Mesodermal cell (in vitro differentiated cells): ENCODE data around the gene TMEM60. TPM values are rescaled to one million over a fixed set of nuclear protein-coding genes. Genes with fewer than 3 reads are reported as not detected.
"Not testable (repeated sequence)": the region's sequence is repeated elsewhere in the genome, so short reads cannot be mapped to it uniquely, and the experiment has no call there.

Experiments
- H3K27ac ChIP-seq: 2 replicates; pipeline ENCODE4 v1.7.0; 2013; ENCODE audit warnings: mild to moderate bottlenecking, low read depth, low read length, moderate library complexity; ENCODE audit not compliant: severe bottlenecking
- H3K36me3 ChIP-seq: 2 replicates; pipeline ENCODE4 v1.7.1; 2013; ENCODE audit warnings: mild to moderate bottlenecking, low read length, moderate library complexity; ENCODE audit not compliant: control insufficient read depth, insufficient read depth
- H3K4me1 ChIP-seq: one replicate; pipeline ENCODE4 v1.7.1; 2013; ENCODE audit warnings: mild to moderate bottlenecking, low read length; ENCODE audit not compliant: insufficient read depth, control insufficient read depth, poor library complexity, severe bottlenecking
- H3K4me3 ChIP-seq: 2 replicates; pipeline ENCODE4 v1.7.0; 2013; ENCODE audit warnings: low read length, control low read depth, mild to moderate bottlenecking; ENCODE audit not compliant: insufficient read depth, poor library complexity, severe bottlenecking; ENCODE audit errors: extremely low read depth
- H3K9me3 ChIP-seq: 2 replicates; pipeline ENCODE4 v1.7.1; 2013; ENCODE audit warnings: mild to moderate bottlenecking, low read length, moderate library complexity; ENCODE audit not compliant: control insufficient read depth
- WGBS, 2 experiments: methylation state at CpG; one replicate each; pipeline ENCODE4 v1.1.5; 2013; ENCODE audit warnings: missing lambda C conversion rate in 2 of 2; ENCODE audit not compliant: insufficient coverage in 2 of 2; 5-methylcytosine and 5-hydroxymethylcytosine counted together
- polyA plus RNA-seq, 2 experiments: library from polyadenylated mRNA; stranded (reverse); fragments of 50-300 nt; gene quantifications; one replicate each; pipeline ENCODE4 v1.2.3, GENCODE V29; 2013

TMEM60 gene
- 28.2 TPM for polyA plus RNA-seq (2013, experiment 1 of 2)
- polyA plus RNA-seq (2013, experiment 2 of 2): 26.9 TPM

GRCh38 chr7:77798394-77799077, at the start of gene TMEM60, which contains the start of gene PHTF2:
TMEM60 (minus strand) TSS chr7:77798434; CDS start chr7:77794373, 4,061 bp downstream.
PHTF2 (plus strand) TSS chr7:77798773.
- Histone ChIP-seq H3K36me3 (peaks cover 17% of the 10 kb centered on the region), H3K4me3 (peak within 1 kb of the TSS; percentile 88), H3K27ac (peak within 1 kb of the TSS; percentile 83), H3K9me3 (no peaks in the 10 kb centered on the region), H3K4me1 (peaks cover 6% of the 10 kb centered on the region)
- 0 to 1% methylated on average over 49 to 55 of the region's 61 CpGs for WGBS, 2 experiments

- WGBS, 2 experiments: 83 to 92% methylated on average over 2 to 3 of the region's 8 CpGs
- H3K9me3 ChIP-seq: no peaks in the 10 kb centered on the region
These were observed 48.3 kb upstream of the TMEM60 start for GRCh38 chr7:77846317-77847092.

DNA sequence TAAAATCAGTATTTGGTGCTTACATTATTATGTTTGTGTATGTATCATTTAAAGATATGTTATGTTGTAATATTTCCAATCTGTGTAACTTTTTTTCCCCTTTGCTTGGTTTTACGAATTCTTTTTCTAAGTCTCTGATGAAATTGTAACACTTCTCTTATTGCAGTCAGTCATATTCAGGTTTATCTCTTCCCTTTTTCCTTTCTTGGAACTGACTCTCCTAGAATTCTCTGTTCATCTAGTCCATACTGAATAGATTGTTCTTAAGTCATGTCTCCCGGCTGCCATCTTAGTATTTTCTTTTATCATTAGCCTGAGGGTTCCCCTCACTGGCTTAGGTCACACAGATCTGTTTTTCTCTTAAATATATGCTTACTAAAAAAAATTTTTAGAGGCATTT, 45.0 kb upstream of the TMEM60 start:
- WGBS, 2 experiments: 86% methylated on average over 1 of the region's 2 CpGs; no CpG with 5 or more reads in 1 of the 2 experiments
- H3K9me3 ChIP-seq: no peaks in the 10 kb centered on the region

More at GRCh38 chr7:77846317-77847092, 48.3 kb upstream of the TMEM60 start:
- no peaks in the 10 kb centered on the region for H3K4me1 ChIP-seq
- H3K4me3 ChIP-seq: no peak overlapping the region
- H3K27ac ChIP-seq: no peak overlapping the region
- no peaks in the 10 kb centered on the region for H3K36me3 ChIP-seq

DNA sequence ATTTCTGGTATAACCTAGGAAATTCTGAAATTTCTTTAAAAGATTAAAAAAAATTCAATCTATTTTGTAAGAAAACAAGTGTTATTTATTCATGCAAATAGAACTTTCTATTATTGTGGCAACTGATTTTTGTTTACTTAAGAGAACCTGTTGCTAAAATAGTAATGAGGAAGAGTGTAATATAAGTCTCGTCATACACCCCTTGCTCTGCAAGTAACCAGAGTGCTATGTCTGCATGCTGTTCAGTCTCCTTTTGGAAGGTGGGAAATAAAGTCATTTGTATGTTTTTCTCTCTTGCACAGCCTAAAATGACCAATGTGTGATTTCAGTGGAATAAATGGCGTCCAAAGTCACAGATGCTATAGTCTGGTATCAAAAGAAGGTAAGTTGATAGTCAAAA, 41.7 kb upstream of the TMEM60 start:
- H3K4me3 ChIP-seq: no peak overlapping the region
- WGBS, 2 experiments: 80 to 100% methylated on average over 1 of the region's 2 CpGs

More for the DNA sequence above, 45.0 kb upstream of the TMEM60 start:
- Histone ChIP-seq H3K4me3 (no peak overlapping the region), H3K27ac (no peak overlapping the region), H3K36me3 (no peaks in the 10 kb centered on the region), H3K4me1 (no peaks in the 10 kb centered on the region)

DNA sequence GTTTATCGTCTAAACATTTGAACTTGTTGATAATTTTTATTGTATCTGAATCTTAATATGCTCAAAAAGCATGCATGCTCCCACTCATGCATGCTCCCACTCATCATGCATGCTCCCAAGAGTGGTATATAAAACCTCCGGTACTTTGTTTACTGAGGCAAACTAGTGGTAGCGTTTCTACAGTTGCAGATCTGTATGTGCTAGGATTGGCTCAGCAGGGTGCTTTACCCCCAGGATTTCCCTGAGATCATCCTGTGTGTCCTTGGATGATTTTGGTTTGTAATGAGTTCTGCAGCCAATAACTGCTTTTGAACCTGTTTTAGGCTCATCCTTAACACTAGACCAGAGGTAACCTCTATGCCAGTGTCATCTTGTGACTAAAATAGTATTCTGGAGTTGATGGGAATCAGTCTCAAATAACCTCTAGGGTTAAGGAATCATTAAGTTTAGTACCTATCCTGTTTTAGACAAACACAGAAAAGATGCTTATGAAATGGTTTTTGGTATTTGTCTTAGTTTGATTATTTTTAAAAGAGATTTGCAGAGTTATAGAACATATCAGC, 40.8 kb upstream of the TMEM60 start:
- WGBS, 2 experiments: 25 to 51% methylated on average over 2 of the region's 3 CpGs
- Histone ChIP-seq H3K9me3 (no peaks in the 10 kb centered on the region), H3K4me1 (peaks cover 5% of the 10 kb centered on the region), H3K4me3 (no peak overlapping the region), H3K36me3 (no peaks in the 10 kb centered on the region), H3K27ac (no peak overlapping the region)

More for the DNA sequence above, 41.7 kb upstream of the TMEM60 start:
- H3K4me1 ChIP-seq: no peaks in the 10 kb centered on the region
- H3K27ac ChIP-seq: no peak overlapping the region
- no peaks in the 10 kb centered on the region for H3K9me3 ChIP-seq
- no peaks in the 10 kb centered on the region for H3K36me3 ChIP-seq

- no peaks in the 10 kb centered on the region for H3K36me3 ChIP-seq
- WGBS, 2 experiments: 77 to 100% methylated on average over 1 of the region's 1 CpG
These were observed 39.7 kb upstream of the TMEM60 start for GRCh38 chr7:77837966-77838365.

GRCh38 chr7:77837275-77837674, 39.0 kb upstream of the TMEM60 start:
- H3K4me3 ChIP-seq: no peak overlapping the region
- no peaks in the 10 kb centered on the region for H3K9me3 ChIP-seq
- no peak overlapping the region for H3K27ac ChIP-seq
- WGBS, 2 experiments: 60% methylated on average over 1 of the region's 2 CpGs; no CpG with 5 or more reads in 1 of the 2 experiments
- H3K36me3 ChIP-seq: no peaks in the 10 kb centered on the region
- peaks cover 5% of the 10 kb centered on the region for H3K4me1 ChIP-seq

More at GRCh38 chr7:77837966-77838365, 39.7 kb upstream of the TMEM60 start:
- no peaks in the 10 kb centered on the region for H3K9me3 ChIP-seq
- no peak overlapping the region for H3K4me3 ChIP-seq
- H3K27ac ChIP-seq: no peak overlapping the region
- peaks cover 5% of the 10 kb centered on the region for H3K4me1 ChIP-seq

GRCh38 chr7:77836425-77836824, 38.2 kb upstream of the TMEM60 start:
- H3K4me1 ChIP-seq, H3K27ac ChIP-seq, H3K4me3 ChIP-seq, H3K36me3 ChIP-seq, H3K9me3 ChIP-seq: not testable (repeated sequence)
- WGBS, 2 experiments: 100% methylated on average over 2 of the region's 2 CpGs; no CpG with 5 or more reads in 1 of the 2 experiments

DNA sequence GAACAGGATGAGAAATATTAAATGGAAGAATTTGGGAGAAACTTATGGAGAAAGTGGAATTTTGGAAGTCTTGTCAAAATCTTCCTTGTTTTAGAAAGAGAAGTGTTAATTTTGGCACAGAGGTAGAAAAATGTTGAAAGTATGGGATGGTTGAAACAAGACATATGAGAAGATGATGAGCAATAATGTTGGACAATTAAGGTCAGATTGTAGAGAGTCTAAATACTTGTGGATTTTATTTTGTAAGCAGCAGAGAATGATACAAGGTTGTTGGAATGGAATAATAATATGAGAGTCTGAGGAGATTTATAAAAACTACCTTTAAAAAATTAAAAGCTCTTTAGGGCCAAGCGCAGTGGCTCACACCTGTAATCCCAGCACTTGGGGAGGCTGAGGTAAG, 34.9 kb upstream of the TMEM60 start:
- H3K36me3 ChIP-seq: no peaks in the 10 kb centered on the region
- no CpG with 5 or more reads among the region's 1 CpG for WGBS, 2 experiments

DNA sequence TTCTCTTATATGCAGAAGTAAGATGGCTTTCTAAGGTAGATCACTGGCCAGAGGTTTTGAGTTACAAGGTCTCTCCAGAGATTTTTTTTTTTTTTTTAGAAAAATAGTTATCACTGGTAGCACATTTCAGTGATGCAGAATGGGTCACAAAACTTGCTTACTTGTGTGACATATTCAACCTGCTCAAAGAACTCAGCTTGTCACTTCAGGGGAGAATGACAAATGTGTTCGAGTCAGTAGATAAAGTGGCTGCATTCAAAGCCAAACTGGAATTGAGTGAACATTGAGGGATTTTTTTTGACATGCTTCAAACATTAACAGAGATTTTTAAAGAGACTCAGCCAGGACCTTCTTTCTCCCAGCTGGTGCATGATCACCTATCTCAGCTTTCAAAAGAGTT, 33.7 kb upstream of the TMEM60 start:
- no CpG with 5 or more reads among the region's 1 CpG for WGBS, 2 experiments

More for the DNA sequence above, 34.9 kb upstream of the TMEM60 start:
- Histone ChIP-seq H3K4me1 (peaks cover 5% of the 10 kb centered on the region), H3K9me3 (no peaks in the 10 kb centered on the region), H3K4me3 (no peak overlapping the region), H3K27ac (no peak overlapping the region)

More for the DNA sequence above, 33.7 kb upstream of the TMEM60 start:
- no peak overlapping the region for H3K4me3 ChIP-seq
- no peak overlapping the region for H3K27ac ChIP-seq
- H3K9me3 ChIP-seq: no peaks in the 10 kb centered on the region
- no peaks in the 10 kb centered on the region for H3K36me3 ChIP-seq
- peaks cover 5% of the 10 kb centered on the region for H3K4me1 ChIP-seq
